Measurements from ENCODE around the gene MNX1. TPM values are rescaled to one million over a fixed set of nuclear protein-coding genes. Genes with fewer than 3 reads are reported as not detected.

The MNX1 gene
- total and polyA plus RNA-seq, 9 of the 15 experiments (the other 6 are each of a cell fraction or from before 2014, with no cell fraction given): 0.15 to 8.0 (median 1.4) TPM

DNA sequence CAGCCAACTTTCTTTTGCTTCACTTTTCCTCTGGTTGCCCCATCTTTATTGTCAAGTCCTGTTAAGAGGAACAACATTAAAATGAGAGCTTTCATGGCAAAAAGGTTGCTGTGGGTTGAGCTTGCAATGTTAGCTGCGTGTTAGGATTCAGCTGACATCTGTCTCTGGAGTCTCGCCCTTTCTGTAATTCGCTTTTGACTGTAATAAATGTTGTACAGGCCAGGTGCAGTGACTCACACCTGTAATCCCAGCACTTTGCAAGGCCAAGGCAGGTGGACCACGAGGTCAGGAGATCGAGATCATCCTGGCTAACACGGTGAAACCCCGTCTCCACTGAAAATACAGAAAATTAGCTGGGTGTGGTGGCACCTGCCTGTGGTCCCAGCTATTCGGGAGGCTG lies 24.1 kb downstream of the MNX1 start:
- Histone ChIP-seq H3K79me2 (ENCODE audit: control insufficient read depth, insufficient read depth, low read length) (no peaks in the 10 kb centered on the region), H3K27ac (ENCODE audit: extremely low read depth, low read depth, low read length) (no peak overlapping the region), H3K9ac (ENCODE audit: insufficient read depth in 1 of 2, low read depth in 2 of 2, low read length in 2 of 2) (no peak overlapping the region), H3K4me1 (replicated peaks in 1 of 2; ENCODE audit: control insufficient read depth in 2 of 2, insufficient read depth in 2 of 2, low read length in 2 of 2) (peaks cover 4 to 22% of the 10 kb centered on the region in 2 experiments; a peak in 2 of 5 replicates), H3K4me2 (ENCODE audit: insufficient read depth, low read length) (no peak overlapping the region), H3K27me3 (ENCODE audit: control insufficient read depth in 2 of 2, insufficient read depth in 2 of 2, low read length in 2 of 2) (peaks cover 36 to 56% of the 10 kb centered on the region in 2 experiments), H4K20me1 (replicated peaks; ENCODE audit: control insufficient read depth, insufficient read depth, low read length) (no peaks in the 10 kb centered on the region; the same call in 1 of the 2 replicates), H2AFZ (ENCODE audit: low read depth, low read length) (no peak overlapping the region), H3K4me3 (no peak overlapping the region), H3K36me3 (ENCODE audit: control insufficient read depth, insufficient read depth, low read length) (no peaks in the 10 kb centered on the region), H3K9me1 (ENCODE audit: control insufficient read depth, insufficient read depth, low read length) (no peaks in the 10 kb centered on the region), H3K9me3 (replicated peaks; ENCODE audit: control insufficient read depth, insufficient read depth, low read depth, low read length) (no peaks in the 10 kb centered on the region)
- TF ChIP-seq ZNF134 (CRISPR knock-in tag; conservative IDR thresholded peaks at IDR 0.05) (no peak), MED1 (CRISPR knock-in tag; IDR thresholded peaks at IDR 0.05; ENCODE audit: borderline replicate concordance) (no peak), EGR1 (conservative IDR thresholded peaks at IDR 0.05) (no peak), ZNF282 (CRISPR knock-in tag; IDR thresholded peaks at IDR 0.05) (no peak), CBFA2T2 (conservative IDR thresholded peaks at IDR 0.05) (no peak), U2AF2 (optimal IDR thresholded peaks at IDR 0.05; ENCODE audit: low read depth, low read length) (no peak), KDM5B (IDR thresholded peaks at IDR 0.05; ENCODE audit: insufficient replicate concordance, low read depth, low read length) (no peak), RHOXF2B (CRISPR knock-in tag; conservative IDR thresholded peaks at IDR 0.05) (no peak), ZNF232 (CRISPR knock-in tag; IDR thresholded peaks at IDR 0.05) (no peak), SETDB1 (IDR thresholded peaks at IDR 0.05; ENCODE audit: low read length) (no peak)
- TF ChIP-seq, protein P1, sequence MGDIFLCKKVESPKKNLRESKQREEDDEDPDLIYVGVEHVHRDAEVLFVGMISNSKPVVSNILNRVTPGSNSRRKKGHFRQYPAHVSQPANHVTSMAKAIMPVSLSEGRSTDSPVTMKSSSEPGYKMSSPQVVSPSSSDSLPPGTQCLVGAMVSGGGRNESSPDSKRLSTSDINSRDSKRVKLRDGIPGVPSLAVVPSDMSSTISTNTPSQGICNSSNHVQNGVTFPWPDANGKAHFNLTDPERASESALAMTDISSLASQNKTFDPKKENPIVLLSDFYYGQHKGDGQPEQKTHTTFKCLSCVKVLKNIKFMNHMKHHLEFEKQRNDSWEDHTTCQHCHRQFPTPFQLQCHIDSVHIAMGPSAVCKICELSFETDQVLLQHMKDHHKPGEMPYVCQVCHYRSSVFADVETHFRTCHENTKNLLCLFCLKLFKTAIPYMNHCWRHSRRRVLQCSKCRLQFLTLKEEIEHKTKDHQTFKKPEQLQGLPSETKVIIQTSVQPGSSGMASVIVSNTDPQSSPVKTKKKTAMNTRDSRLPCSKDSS (IDR thresholded peaks at IDR 0.05; ENCODE audit: low read depth, partially characterized antibody): no peak
- TF ChIP-seq, protein P2, sequence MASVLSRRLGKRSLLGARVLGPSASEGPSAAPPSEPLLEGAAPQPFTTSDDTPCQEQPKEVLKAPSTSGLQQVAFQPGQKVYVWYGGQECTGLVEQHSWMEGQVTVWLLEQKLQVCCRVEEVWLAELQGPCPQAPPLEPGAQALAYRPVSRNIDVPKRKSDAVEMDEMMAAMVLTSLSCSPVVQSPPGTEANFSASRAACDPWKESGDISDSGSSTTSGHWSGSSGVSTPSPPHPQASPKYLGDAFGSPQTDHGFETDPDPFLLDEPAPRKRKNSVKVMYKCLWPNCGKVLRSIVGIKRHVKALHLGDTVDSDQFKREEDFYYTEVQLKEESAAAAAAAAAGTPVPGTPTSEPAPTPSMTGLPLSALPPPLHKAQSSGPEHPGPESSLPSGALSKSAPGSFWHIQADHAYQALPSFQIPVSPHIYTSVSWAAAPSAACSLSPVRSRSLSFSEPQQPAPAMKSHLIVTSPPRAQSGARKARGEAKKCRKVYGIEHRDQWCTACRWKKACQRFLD (CRISPR knock-in tag; IDR thresholded peaks at IDR 0.05): no peak
- TF ChIP-seq, protein P3, sequence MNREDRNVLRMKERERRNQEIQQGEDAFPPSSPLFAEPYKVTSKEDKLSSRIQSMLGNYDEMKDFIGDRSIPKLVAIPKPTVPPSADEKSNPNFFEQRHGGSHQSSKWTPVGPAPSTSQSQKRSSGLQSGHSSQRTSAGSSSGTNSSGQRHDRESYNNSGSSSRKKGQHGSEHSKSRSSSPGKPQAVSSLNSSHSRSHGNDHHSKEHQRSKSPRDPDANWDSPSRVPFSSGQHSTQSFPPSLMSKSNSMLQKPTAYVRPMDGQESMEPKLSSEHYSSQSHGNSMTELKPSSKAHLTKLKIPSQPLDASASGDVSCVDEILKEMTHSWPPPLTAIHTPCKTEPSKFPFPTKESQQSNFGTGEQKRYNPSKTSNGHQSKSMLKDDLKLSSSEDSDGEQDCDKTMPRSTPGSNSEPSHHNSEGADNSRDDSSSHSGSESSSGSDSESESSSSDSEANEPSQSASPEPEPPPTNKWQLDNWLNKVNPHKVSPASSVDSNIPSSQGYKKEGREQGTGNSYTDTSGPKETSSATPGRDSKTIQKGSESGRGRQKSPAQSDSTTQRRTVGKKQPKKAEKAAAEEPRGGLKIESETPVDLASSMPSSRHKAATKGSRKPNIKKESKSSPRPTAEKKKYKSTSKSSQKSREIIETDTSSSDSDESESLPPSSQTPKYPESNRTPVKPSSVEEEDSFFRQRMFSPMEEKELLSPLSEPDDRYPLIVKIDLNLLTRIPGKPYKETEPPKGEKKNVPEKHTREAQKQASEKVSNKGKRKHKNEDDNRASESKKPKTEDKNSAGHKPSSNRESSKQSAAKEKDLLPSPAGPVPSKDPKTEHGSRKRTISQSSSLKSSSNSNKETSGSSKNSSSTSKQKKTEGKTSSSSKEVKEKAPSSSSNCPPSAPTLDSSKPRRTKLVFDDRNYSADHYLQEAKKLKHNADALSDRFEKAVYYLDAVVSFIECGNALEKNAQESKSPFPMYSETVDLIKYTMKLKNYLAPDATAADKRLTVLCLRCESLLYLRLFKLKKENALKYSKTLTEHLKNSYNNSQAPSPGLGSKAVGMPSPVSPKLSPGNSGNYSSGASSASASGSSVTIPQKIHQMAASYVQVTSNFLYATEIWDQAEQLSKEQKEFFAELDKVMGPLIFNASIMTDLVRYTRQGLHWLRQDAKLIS (CRISPR knock-in tag; IDR thresholded peaks at IDR 0.05): no peak
- TF ChIP-seq, protein P4, sequence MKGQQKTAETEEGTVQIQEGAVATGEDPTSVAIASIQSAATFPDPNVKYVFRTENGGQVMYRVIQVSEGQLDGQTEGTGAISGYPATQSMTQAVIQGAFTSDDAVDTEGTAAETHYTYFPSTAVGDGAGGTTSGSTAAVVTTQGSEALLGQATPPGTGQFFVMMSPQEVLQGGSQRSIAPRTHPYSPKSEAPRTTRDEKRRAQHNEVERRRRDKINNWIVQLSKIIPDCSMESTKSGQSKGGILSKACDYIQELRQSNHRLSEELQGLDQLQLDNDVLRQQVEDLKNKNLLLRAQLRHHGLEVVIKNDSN (CRISPR knock-in tag; IDR thresholded peaks at IDR 0.05): no peak
- FAIRE-seq: no peak
- no TSS peak for BruUV-seq (replicated peaks)
- ChIA-PET POLR2A (interaction anchor here (0.6 to 1.4 kb wide), 5 partner anchors 9 to 906 kb away, joined by 3 to 5 read pairs (median 3); no protein-coding TSS in a partner anchor), CTCF (ENCODE audit: low intra/inter-chr PET ratio) (no interaction called here)
- no peak for DNase-seq (ENCODE audit: extremely low read depth in 1 of 4, low spot score in 3 of 4)
- ATAC-seq: no peak
- in situ Hi-C loops (cut with MboI): no loop called here
- 24% methylated on average over 8 of the region's 8 CpGs for WGBS (ENCODE audit: insufficient coverage, low coverage, missing lambda C conversion rate)
- intact Hi-C loops (cut with micrococcal nuclease): no loop called here
